DMS53 (cell line): ENCODE data around the gene AMBP.

ENCODE experiments used
- DNase-seq: peaks from one replicate; lab custom pipeline; 2025; lab: John Stamatoyannopoulos, UW

The AMBP gene

DNA sequence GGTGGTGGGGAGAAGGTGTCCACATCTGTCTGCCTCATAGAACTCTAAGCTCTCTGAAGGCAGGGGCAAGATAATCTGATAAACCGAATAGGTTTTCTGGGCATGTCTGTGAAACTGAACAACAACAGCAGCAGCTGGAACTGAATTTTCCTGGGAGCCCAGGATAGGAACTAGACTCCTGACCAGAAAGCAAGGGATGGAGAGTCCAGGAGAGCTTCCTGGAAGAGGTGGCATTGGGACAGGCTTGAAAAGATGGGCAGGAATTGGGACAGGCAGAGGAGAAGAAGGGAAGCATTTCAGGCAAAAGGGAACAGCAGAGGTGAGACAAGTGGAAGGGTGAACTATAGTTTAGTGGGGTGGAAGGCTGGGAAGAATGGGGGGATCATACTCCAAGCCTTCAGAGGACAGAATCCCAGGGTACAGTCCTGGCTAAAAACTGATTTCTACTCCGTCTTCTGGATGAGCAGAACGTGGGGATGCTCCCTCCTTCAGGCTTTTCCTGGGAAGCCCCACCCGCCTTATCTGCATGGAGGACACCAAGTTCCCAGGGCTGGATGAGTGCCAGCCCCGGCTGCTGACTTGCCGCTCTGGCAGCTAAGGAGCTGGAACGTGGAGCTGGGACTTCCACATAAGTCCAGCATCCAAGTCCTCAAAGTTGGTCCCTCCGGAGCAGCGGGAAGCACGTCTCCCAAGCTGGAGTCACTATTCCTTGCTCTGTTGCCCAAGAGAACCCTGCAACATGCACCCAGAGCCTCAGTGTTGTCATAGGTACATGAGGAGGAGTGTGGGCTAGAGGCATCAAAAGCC lies 34.9 kb upstream of the AMBP start:
- DNase-seq: no peak

- DNase-seq: no peak
Observed at GRCh38 chr9:114112325-114112724, 34.2 kb upstream of the AMBP start.

DNA sequence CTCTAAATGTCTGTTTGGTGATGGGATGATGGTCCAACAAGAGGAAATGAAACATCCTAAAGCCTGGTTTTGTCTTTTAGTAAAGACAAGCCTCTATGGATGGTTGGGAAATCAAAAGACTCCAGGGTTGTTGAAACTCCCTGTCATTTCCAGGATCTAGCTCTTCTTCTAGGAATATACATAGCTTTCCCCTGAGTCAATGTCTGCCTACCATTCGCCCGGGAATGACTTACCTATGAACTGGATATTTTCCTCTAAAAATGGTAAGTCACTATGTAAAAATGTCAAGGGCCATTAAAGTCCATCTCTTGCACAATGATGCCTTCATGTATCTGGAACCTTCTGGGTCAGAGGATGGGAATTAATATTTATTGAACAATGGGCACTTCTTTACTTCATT lies 32.1 kb upstream of the AMBP start:
- DNase-seq: no peak

DNA sequence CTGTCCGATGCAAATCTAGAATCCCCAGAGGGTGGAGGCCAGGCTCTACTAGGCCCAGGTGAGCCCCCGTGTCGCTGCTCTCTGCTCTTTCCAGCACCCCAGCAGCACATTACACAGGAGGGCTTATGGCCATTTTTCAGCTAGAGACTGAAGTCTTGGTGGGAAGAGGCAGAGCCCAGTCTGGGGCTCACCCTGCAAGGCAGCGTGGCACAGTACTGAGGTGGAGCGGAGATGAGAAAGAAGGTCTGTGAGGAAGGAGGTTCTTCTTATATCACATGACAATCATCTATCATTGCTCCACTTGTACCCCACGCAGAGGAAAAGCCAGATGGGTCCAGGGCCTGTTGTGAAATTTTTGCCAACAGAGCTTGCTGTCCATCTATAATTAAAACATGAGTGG lies 31.0 kb upstream of the AMBP start:
- no peak for DNase-seq

DNA sequence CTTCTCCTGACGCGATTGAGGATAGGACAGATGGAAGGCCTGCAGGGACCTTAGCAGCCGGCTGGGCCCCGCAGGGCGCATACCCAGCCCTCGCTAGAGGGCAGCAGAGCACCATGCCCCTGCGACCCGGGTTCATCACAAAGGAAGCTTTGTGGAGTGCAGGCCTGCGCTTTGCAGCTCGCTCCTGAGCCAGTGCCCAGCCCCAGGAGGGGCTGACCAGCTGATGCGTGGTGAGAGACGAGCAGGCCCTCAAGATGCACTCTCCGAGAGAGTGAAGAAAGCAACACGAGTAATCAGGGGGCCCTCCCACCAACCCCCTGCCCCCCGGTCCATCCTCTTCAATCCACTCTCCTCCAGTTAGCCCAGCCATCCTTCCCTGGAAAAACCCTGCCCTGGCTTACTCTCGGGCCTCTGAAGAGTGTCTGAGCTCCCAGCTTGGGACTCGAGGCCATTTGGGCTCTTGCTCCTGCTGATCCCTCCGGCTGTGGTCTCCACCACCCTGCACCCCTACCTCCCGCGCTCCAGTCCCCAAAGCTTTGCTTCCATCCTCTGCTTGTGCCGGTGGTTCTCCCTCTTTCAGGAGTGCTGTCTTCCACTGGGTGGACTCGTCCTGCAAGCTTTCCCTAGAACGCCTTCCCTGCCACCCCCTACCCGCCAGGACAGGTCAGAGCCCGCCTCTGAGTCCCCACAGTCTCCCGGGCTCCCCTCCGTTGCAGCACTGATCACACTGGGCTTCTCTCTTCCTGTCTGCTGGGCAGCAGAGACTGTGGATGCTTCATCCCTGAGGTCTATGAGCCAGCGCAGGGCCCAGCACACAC lies 30.1 kb upstream of the AMBP start:
- DNase-seq: peak; percentile 82

DNA sequence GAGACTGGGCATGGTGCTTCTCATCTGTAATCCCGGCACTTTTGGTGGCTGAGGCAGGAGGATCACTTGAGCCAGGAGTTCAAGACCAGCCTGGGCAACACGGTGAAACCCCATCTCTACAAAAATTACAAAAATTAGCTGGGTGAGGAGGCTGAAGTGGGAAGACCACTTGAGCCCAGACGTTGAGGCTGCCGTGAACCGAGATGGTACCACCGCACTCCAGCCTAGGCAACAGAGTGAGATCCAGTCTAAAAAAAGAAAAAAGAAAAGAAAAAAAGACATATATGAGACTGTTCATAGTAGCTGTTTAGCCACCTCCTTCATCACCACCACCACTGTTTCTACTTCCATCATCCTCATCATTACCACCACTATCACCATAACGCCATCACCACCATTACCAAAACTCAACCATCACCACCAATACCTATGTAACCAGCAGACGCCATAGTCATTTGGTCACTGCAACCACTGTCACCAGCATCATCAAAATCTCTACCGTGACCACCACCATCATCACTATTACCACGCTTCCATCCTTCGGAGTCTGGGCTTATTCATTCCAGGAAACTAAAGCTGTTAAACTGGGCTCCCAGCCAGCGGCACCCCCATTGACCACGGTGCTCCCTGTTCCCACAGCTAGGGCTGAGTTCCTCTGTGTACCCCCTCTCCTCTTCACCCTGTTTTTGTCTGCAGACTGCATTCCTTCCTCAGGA lies 29.3 kb upstream of the AMBP start:
- DNase-seq: no peak

GRCh38 chr9:114105236-114105635 lies 27.1 kb upstream of the AMBP start:
- DNase-seq: no peak

GRCh38 chr9:114102484-114102883 lies 24.4 kb upstream of the AMBP start:
- DNase-seq: peak; percentile 11

GRCh38 chr9:114100536-114100935 lies 22.4 kb upstream of the AMBP start:
- DNase-seq: no peak

- peak; percentile 80 for DNase-seq
Observed at GRCh38 chr9:114099669-114100270, 21.7 kb upstream of the AMBP start.

DNA sequence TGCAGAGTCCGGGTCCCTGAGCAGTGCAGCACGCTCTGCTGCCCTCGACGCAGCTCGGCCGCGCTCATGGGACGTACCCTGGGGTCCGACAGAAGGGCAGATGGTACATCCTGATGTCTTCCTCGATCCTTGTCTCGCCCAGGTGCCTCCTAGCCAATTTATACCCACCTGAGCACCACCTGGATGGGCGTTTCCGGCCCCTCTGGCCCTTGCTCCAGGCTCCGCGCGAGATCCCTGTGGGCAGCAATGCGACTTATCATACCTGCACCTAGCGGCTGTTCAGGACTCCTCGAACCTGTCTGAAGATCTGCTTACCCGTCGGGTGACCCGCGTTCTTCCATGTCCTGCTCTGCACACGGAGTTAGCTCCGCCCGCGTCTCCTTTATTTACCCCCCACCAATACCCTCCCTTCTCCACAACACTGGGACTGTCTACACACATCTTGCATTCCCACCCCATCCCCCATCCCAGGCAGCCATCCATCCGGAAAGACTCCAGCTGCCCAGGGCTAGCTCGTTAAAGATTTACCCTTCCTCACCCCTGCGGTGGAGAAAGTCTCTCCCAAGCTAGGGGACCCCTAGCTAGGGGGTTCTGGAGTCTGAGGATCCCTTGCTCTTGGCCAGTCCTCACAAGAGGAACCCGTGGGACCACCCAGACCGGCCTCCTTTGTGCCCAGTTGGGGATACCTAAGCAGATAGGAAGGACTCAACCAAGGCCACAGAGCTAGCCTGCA lies 21.0 kb upstream of the AMBP start, which contains the start of gene KIF12:
Gene KIF12 (minus strand): TSS at position 357 of the 733 bp plus-strand sequence. CDS start 16 bp downstream, at position 341.
- peak; percentile 92 for DNase-seq

DNA sequence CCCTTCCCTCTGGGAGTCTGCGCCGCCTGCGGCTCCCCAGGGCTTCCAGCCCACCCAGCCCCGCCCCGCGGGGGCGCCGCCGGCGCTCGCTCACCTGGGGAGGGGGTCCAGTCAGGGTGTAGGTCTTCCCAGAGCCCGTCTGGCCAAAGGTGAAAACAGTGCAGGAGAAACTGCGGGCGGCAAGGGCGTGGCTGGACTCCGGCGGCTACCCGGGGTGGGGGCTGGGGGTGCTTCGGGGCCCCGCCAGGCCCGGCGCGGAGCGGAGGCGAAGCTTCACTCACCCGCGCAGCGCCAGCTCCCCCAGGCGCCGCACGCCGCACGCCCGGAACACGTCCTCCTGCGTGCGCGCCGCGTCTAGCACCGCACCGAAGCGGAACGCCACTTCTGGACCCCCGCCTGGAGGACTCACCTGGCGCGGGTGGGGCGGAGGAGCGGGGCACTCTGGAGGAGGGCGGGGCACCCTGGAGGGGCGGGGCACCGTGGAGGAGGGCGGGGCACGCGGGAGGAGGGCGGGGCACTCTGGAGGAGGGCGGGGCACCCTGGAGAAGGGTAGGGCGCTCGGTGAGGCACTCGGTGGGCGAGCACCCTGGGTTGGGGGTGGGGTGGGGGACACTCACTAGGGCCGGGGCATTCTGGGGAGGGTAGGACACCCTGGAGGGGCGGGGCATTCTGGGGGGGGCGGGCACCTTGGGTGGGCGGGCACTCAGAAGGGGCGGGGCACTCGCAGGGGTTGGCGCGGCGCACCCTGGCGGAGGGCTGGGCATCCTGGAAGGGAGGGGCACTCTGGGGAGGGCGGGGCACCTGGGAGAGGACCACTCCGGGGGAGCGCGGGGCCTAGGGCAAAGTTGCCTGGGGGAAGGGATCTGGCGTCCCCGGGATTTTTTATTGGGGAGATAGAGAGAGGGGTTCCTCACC lies 20.2 kb upstream of the AMBP start:
- DNase-seq: peak; percentile 87

DNA sequence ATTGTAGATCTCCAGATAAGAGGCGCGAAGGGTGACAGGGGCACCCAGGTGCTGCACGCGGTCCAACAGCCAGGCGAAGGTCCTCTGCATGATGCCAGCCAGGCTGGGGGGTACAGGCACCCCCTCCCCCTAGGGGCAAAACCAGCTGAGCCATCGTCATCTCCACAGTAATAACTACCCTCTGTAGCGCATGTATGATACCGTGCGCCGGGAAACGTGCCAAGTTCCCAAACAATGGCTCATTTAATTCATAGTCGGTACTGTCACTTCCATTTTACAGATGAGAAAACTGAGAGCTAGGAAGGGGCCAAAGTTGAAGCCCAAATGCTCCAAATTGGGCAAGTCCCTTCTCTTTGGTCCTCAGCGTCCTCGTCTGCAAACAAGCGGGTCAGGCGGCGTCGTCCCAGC lies 19.5 kb upstream of the AMBP start:
- peak; percentile 26 for DNase-seq

DNA sequence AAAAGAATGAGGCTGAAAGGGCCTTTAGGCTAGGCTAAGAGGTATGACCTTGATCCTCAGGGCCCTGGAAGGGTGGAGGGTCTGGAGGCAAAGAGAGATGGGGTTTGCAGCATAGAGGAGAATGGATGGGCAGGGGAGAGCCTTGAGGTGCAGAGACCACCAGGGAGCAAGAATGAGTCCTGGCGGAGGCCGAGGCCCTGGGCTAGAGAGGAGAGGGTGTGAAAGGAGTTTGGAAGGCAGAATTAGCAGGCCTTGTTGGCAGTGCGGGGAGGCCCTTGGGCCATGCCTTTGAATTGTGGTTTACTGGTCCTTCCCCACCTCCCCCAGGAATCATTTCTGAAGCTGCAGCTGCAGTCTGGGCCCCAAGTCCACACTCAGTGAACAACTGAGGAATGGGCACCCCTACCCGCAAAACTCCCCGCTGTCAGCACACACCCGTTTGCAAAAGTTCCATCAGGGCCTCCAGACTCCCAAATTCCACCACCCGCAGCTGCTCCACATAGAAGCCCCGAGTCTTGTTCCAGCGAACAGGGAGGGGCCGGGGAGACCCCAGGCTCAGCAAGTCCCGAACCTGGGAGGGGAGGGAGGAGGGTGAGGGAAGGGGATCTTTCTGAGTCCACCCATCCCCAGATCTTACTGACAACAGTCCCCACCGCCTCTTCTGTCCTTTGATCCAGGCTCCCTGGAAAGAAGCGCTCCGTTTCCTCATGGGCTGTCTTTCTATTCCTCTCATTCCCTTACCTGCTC lies 18.9 kb upstream of the AMBP start:
- DNase-seq: no peak

DNA sequence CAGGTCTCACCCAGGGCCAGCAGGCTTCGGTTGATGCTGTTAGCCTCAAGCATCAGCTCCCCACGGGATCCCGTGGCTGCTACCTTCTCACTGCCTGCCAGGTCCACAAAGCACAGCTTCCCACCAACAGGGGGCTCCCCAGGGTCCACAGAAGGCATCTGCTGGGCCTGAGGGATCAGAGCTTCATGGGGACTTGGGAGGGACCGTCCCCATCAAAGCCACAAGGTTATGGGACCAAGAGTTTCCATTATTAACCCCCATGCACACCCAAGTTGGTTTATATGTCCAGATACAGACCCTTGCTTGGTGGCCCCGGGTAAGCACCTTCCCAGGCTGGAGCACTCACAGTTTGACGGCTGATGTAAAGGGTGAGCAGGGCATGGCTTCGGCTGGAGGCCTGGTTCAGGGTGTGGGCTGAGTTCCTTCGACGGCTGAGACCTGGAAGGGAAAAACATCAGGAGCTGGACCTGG lies 18.0 kb upstream of the AMBP start:
- no peak for DNase-seq

DNA sequence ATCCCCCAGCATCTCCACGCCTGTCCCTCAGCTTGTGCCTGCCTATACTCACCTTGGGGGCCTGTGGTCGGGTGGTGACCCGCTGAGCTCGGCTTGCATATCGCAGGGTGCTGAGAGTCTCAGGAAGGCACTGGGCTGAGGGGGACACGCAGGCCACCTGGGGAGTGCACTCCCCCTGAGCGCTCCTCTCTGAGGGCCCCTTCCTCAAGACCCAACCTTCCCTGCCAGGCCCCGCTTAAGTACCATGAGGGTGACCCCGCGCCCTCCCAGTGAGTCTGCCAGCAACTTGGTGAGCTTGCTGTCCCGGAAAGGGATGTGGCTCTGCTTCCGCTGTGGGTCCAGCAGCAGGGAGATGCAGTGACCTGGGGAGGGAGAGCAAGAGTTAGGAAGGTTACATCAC lies 16.9 kb upstream of the AMBP start:
- no peak for DNase-seq

- no peak for DNase-seq
Observed at GRCh38 chr9:114093761-114094505, 15.8 kb upstream of the AMBP start.

GRCh38 chr9:114093031-114093471 lies 15.0 kb upstream of the AMBP start:
- no peak for DNase-seq

- DNase-seq: no peak
Observed at GRCh38 chr9:114092336-114092735, 14.2 kb upstream of the AMBP start.
